Spleen (tissue), 7 donors: ENCODE results near the gene ABCA2.

Experiments used
- POLR2A ChIP-seq, 3 donors: fragments of 450-650 bp; IDR thresholded peaks; one replicate each; pipeline ENCODE4 v1.5.1; 2017; ENCODE audit warnings: antibody characterized with exemption in 3 of 3, mild to moderate bottlenecking in 1 of 3
- TF ChIP-seq, protein P1 (sequence below), 11 experiments: fragments of 200-600 bp in 7 of 11; fragments of 450-650 bp in 4 of 11; sonication (generic) in 4 of 11; IDR thresholded peaks in 8 of 11; conservative IDR thresholded peaks in 3 of 11; 1 replicate in 7 of 11; 2 replicates in 4 of 11; pipeline versions ENCODE4 v1.4.0 to v1.8.0; 2016 to 2021; ENCODE audit warnings: antibody characterized with exemption in 11 of 11, inconsistent platforms in 4 of 11, mild to moderate bottlenecking in 1 of 11
- donor health status: DM: no; HTN: no; CAD: no; lungs with moderate emphysema.
- donor health status: DM: no; HTN: no; CAD: no.
- donor health status: DM: no; HTN: no; CAD: no.

- TF ChIP-seq, protein P1, sequence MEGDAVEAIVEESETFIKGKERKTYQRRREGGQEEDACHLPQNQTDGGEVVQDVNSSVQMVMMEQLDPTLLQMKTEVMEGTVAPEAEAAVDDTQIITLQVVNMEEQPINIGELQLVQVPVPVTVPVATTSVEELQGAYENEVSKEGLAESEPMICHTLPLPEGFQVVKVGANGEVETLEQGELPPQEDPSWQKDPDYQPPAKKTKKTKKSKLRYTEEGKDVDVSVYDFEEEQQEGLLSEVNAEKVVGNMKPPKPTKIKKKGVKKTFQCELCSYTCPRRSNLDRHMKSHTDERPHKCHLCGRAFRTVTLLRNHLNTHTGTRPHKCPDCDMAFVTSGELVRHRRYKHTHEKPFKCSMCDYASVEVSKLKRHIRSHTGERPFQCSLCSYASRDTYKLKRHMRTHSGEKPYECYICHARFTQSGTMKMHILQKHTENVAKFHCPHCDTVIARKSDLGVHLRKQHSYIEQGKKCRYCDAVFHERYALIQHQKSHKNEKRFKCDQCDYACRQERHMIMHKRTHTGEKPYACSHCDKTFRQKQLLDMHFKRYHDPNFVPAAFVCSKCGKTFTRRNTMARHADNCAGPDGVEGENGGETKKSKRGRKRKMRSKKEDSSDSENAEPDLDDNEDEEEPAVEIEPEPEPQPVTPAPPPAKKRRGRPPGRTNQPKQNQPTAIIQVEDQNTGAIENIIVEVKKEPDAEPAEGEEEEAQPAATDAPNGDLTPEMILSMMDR (IDR thresholded peaks at IDR 0.05 in 8 of 11, conservative IDR thresholded peaks at IDR 0.05 in 3 of 11): no peak
- no peak for TF ChIP-seq POLR2A (IDR thresholded peaks at IDR 0.05)
Measured at GRCh38 chr9:137017071-137017470, 11.0 kb downstream of the ABCA2 start.
